Measurements from ENCODE around the gene GPM6B.

The GPM6B gene

GRCh38 chrX:13816643-13817627, at the start of gene GPM6B:
Gene GPM6B (minus strand): TSS chrX:13817093. CDS start chrX:13816904, 189 bp downstream.
- no peak for DNase-seq

- DNase-seq = peak; percentile 30
Observed at GRCh38 chrX:13864264-13864663, 47.4 kb upstream of the GPM6B start.

- peak; percentile 10 for DNase-seq
Observed at GRCh38 chrX:13863324-13863723, 46.4 kb upstream of the GPM6B start.

GRCh38 chrX:13859724-13860123, 42.8 kb upstream of the GPM6B start:
- DNase-seq = no peak

GRCh38 chrX:13857804-13858203, 40.9 kb upstream of the GPM6B start:
- no peak for DNase-seq

- peak; percentile 50 for DNase-seq
Observed at GRCh38 chrX:13855689-13856450, 39.0 kb upstream of the GPM6B start.

GRCh38 chrX:13854003-13854402, 37.1 kb upstream of the GPM6B start:
- no peak for DNase-seq

- no peak for DNase-seq
Observed at GRCh38 chrX:13852001-13852695, 35.3 kb upstream of the GPM6B start.

GRCh38 chrX:13845721-13846378, 29.0 kb upstream of the GPM6B start:
- no peak for DNase-seq

GRCh38 chrX:13843150-13843721, 26.3 kb upstream of the GPM6B start:
- no peak for DNase-seq

GRCh38 chrX:13840121-13840520, 23.2 kb upstream of the GPM6B start:
- no peak for DNase-seq

GRCh38 chrX:13837290-13837745, 20.4 kb upstream of the GPM6B start:
- no peak for DNase-seq

- no peak for DNase-seq
Observed at GRCh38 chrX:13836575-13836974, 19.7 kb upstream of the GPM6B start.

- DNase-seq = no peak
Observed at GRCh38 chrX:13835825-13836224, 18.9 kb upstream of the GPM6B start.

GRCh38 chrX:13834355-13834754, 17.5 kb upstream of the GPM6B start:
- DNase-seq = no peak

- no peak for DNase-seq
Observed at GRCh38 chrX:13829983-13830382, 13.1 kb upstream of the GPM6B start.

GRCh38 chrX:13828392-13828791, 11.5 kb upstream of the GPM6B start:
- DNase-seq = no peak

GRCh38 chrX:13827298-13828090, 10.6 kb upstream of the GPM6B start:
- no peak for DNase-seq

- no peak for DNase-seq
Observed at GRCh38 chrX:13826770-13827169, 9.9 kb upstream of the GPM6B start.

- no peak for DNase-seq
Observed at GRCh38 chrX:13825178-13825762, 8.4 kb upstream of the GPM6B start.

GRCh38 chrX:13824746-13825145, 7.9 kb upstream of the GPM6B start:
- DNase-seq = no peak

Data from fibroblast of skin of right quadriceps (primary cell).